ENCODE results near the gene PGLYRP4.
"Not testable (repeated sequence)": the region's sequence is repeated elsewhere in the genome, so short reads cannot be mapped to it uniquely, and the experiment has no call there.

Gene PGLYRP4

DNA sequence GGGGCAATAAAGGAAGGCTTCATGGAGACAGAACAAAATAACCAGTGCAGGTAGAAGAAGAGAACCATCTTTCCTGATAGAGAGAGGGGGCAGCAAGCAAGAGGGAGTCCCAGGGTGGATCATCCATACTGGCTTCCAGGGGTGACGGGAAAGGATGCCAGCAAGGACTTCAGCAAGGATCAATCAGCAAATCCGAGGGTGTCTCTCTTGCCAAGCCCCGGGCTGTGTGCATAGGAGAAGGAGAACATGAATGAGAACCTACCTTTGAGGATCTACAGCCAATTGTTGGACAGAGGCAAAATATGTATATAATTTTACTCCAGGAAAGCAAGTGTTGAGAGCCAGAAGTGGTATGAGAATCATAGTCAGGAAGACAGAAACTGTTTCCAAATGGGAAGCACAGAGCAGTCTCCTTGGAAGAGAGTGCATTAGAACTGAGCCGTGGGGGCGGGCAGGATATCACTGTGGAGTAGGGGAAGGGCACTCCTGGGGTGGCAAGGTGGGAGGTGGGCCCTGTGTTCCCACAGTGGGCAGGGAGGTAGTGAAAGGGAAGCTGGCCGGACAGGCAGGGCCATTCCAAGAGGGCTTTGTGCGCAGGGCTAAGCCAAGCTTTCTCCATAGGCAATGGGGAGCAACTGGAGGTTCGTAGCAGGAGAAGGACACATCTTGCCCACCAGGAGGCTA, 7.9 kb upstream of the PGLYRP4 start:
- H3K9me3 Mint-ChIP-seq = no peaks in the 10 kb centered on the region
- H3K27ac Mint-ChIP-seq = no peak overlapping the region
- H3K4me3 Mint-ChIP-seq = no peak overlapping the region
- DNase-seq = no peak
- no peaks in the 10 kb centered on the region for H3K36me3 Mint-ChIP-seq
- ATAC-seq (replicated peaks) = no peak
- H3K4me1 Mint-ChIP-seq = peaks cover 16 to 19% of the 10 kb centered on the region in 2 donors
- peaks cover 42 to 51% of the 10 kb centered on the region in 2 donors for H3K27me3 Mint-ChIP-seq

DNA sequence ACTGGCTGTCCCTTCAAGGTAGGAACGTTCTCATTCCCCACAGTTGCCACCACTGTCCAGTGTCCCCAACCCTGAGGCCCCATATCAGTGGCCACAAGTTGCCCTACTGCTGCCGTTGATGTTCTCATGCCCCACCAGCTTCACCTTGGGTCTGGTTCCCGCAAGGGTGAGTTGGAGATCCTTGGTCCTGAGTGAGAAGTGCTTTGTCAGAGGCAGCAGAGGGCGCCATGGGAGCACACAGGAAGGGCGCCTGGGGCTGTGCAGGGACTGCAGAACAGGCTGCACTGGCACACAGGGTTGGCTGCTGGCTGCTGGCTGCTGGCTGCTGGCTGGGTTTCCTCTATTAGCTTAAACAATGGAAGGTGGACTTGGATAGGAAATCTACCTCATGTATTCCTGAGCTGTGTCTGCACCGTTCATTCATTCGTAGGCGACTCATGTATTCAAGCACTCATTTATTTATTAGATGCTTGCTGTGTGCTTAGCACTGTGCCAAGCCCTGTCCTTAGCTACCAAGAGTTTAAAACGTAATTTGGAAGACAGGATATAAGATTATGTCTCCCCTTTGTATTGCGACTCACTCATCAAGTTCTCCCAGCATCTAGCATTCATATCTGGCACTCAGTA, 6.9 kb upstream of the PGLYRP4 start:
- H3K27me3 Mint-ChIP-seq = peaks cover 36 to 45% of the 10 kb centered on the region in 2 donors
- no peaks in the 10 kb centered on the region for H3K36me3 Mint-ChIP-seq
- DNase-seq = peak; percentile 35
- no peak overlapping the region for H3K27ac Mint-ChIP-seq
- H3K4me3 Mint-ChIP-seq = no peak overlapping the region
- ATAC-seq (replicated peaks) = peak; percentile 89 to 92
- no peaks in the 10 kb centered on the region for H3K9me3 Mint-ChIP-seq
- H3K4me1 Mint-ChIP-seq = peaks cover 16 to 19% of the 10 kb centered on the region in 2 donors

DNA sequence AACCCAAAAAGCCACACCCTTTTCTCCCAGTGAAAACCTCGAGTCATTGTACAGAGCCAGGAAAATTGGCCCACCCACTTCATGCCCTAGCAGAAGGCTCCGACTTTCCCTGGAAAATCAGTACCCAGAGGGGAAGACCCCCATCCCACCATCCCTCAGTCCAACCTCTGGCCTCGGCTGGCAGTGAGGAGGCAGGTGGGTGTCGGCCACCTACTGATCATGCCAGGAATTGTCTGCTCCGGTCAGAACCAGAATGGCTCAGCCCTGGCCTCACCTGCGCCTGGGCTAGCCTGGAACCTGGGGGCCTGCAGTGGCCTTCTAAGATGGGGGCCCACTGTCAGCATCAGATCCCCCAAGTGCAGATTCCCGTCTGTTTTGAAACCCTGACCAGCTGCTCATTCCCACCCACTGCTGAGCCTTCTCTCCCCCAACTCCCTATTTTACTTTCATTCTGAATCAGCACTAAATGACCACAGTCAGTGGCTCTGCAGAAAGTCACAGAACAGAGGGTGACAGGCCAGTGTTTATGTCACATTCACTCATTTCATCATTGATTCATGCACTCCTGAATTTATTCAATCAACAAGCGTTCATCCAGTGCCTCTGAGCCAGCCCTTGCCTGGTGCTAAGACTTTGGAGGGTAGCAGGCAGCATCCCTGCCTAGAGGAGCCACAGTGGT, 6.0 kb upstream of the PGLYRP4 start:
- H3K36me3 Mint-ChIP-seq = no peaks in the 10 kb centered on the region
- H3K4me1 Mint-ChIP-seq = peaks cover 16 to 19% of the 10 kb centered on the region in 2 donors
- H3K4me3 Mint-ChIP-seq = no peak overlapping the region
- ATAC-seq (replicated peaks) (no peak), DNase-seq (no peak)
- peaks cover 42 to 51% of the 10 kb centered on the region in 2 donors for H3K27me3 Mint-ChIP-seq
- no peak overlapping the region for H3K27ac Mint-ChIP-seq
- H3K9me3 Mint-ChIP-seq = no peaks in the 10 kb centered on the region

DNA sequence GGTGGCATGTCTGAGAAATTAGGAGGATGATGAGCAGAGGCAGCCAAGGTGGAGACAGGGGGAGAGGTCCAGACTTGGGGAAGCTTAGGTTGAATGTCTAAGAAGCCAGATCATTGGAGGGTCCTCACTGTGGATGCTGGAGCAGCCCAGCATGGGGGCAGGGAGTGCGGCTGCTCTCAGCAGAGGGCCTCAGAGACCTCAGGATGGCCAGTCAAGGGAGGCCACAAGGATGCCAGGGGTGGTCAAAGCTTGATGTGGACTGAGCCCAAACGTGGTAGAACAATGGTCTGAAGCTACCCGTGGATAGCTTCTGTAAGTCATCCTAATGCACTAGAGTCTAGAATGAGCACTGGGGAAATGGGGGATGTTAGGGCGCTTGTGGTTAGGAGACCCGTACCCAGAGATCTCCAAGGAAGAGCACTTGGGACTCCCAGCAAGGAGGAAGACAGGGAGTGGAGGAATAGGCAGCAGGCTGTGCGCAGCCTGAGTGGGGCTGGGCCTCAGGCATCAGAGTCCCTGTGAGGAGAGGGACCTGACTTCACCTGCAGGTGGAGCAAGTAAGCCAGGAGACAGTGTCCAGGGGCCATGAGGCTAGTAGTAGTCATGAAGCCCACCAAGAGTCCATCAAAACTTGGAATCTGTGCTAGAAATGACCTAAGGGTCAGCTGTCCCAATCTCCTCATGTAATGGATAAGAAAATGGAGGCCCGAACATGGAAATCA, 4.7 kb upstream of the PGLYRP4 start:
- no peaks in the 10 kb centered on the region for H3K9me3 Mint-ChIP-seq
- no peak overlapping the region for H3K27ac Mint-ChIP-seq
- no peaks in the 10 kb centered on the region for H3K36me3 Mint-ChIP-seq
- H3K4me1 Mint-ChIP-seq = peaks cover 16 to 19% of the 10 kb centered on the region in 2 donors
- ATAC-seq (replicated peaks) = peak in 1 of 2 donors; percentile 30
- peaks cover 53 to 60% of the 10 kb centered on the region in 2 donors for H3K27me3 Mint-ChIP-seq
- H3K4me3 Mint-ChIP-seq = no peak overlapping the region
- no peak for DNase-seq

DNA sequence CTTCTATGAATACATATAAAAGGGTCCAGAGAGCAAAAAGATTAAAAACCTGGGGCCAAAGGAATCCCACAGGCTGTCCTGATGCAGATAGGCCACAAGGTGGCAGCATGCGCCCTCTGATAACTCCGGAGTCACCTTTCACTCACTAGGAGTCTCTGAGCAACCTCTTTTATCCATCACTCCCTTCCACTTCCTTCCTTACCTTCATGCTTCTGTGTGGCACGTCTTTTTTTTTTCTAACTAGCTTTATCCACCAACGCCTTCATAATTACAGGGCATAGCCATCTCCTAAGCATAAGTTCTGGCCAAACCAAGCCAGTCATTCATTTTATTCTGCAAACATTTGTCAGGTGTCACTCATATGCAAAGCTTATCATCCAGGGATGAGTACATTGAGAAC, 3.9 kb upstream of the PGLYRP4 start:
- H3K9me3 Mint-ChIP-seq = no peaks in the 10 kb centered on the region
- peaks cover 54 to 64% of the 10 kb centered on the region in 2 donors for H3K27me3 Mint-ChIP-seq
- no peak overlapping the region for H3K27ac Mint-ChIP-seq
- no peak overlapping the region for H3K4me3 Mint-ChIP-seq
- ATAC-seq (replicated peaks) = peak; percentile 73
- no peaks in the 10 kb centered on the region for H3K36me3 Mint-ChIP-seq
- peak; percentile 24 for DNase-seq
- H3K4me1 Mint-ChIP-seq = peaks cover 7 to 11% of the 10 kb centered on the region in 2 donors

DNA sequence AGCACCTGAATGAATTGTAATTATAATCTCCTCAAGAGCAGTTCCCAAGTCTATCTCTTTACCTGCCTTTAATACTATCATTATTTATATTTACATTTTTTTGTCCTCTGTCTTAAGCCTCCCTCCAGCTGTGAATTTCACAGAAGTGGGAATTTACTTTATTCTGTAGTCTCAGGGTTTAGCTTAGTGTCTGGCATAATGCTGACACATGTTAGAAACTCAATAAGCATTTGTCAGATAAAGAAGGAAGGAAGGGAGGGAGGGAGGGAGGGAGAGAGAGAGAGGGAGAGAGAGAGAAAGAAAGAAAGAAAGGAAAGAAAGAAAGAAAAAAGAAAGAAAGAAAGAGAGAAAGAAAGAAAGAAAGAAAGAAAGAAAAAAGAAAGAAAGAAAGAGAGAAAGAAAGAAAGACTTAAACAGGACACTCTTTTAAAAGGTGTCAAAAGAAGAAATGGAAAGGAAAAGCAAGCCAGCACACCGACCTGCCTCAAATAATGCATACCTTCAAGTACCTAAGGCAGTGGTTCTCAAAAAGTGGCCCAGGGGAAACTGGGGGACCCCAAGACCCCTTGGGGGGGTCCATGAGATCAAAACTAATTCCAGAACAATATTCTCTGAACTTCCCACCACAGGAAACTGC, 1.8 kb upstream of the PGLYRP4 start:
- ATAC-seq (replicated peaks) (no peak), DNase-seq (no peak)
- Mint-ChIP-seq H3K9me3 (no peaks in the 10 kb centered on the region), H3K27me3 (peaks cover 63 to 67% of the 10 kb centered on the region in 2 donors), H3K27ac (no peak overlapping the region), H3K4me1 (peaks cover 14 to 15% of the 10 kb centered on the region in 2 donors), H3K36me3 (no peaks in the 10 kb centered on the region), H3K4me3 (no peak overlapping the region)

DNA sequence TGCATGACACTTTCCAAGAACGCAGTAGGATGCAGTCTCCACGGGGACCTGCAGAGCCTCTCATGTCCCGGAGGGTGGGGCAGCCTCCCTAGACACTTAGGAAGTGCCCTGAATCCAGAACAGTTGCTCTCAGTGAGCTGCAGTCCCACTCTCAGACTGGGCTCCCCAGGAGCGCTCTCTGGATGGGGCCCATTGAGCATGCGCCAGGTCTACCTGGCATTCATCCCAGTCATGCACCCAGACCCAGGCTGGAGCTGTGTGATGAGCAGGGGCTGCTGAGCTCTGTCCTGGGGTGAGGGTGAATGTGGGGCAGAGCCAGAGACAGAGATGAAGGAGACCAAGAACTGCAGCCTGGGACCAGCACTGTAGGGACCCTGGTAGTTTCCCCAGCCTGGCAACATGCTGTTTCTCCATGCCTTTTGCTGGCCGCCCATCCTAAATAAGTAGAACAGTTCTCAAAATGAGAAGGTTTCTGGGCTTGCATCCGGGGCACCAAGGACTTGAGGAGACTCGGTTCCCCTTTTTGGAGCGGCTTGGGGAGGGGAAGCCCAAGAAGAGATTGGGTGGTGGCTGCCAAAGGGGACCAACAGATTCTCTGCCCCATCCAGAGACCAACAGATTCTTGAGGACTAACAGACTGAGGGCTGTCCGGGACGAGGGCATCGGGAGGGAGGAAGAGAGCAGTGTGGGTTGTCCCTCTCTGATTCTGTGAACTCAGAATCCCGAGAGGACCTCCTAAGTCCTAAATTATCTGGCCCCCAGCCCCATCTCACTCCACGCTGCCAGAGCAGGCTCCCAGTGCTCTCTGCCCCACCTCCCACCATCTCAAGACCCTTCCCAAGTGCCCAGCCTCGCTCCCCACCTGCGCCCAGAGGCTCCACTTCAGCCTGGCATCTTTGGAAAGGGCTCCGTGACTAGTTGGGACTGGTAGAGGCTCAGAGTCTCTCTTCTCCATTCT, 1.0 kb upstream of the PGLYRP4 start:
- ATAC-seq (replicated peaks) (no peak), DNase-seq (no peak)
- H3K4me3 Mint-ChIP-seq = no peak overlapping the region
- H3K9me3 Mint-ChIP-seq = no peaks in the 10 kb centered on the region
- no peaks in the 10 kb centered on the region for H3K36me3 Mint-ChIP-seq
- no peak overlapping the region for H3K27ac Mint-ChIP-seq
- peaks cover 20 to 21% of the 10 kb centered on the region in 2 donors for H3K4me1 Mint-ChIP-seq
- H3K27me3 Mint-ChIP-seq = peaks cover 61 to 66% of the 10 kb centered on the region in 2 donors

DNA sequence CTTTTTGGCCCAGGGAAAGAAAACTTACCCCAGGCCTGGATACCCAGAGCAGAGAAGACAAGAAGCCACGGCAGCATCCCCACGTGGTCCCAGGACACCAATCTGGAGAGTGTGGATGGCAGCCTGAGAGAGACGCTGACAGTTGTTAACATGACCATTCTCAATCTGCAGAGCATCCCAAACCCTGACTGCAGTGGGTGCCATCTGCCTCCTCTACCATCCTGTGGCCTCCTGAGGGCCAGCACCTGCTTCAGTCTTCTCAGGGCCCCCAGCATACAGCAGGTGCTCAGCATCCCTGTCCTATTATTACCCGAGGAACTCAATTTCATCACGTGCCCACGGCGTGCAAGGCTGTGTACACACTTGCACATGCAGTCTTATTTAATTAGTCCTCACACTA, 785 bp downstream of the PGLYRP4 start:
- no peak for DNase-seq
- no peaks in the 10 kb centered on the region for H3K9me3 Mint-ChIP-seq
- no peak overlapping the region for H3K27ac Mint-ChIP-seq
- H3K27me3 Mint-ChIP-seq = peaks cover 66 to 70% of the 10 kb centered on the region in 2 donors
- H3K4me3 Mint-ChIP-seq = no peak overlapping the region
- ATAC-seq (replicated peaks) = no peak
- no peaks in the 10 kb centered on the region for H3K36me3 Mint-ChIP-seq
- peaks cover 27 to 33% of the 10 kb centered on the region in 2 donors for H3K4me1 Mint-ChIP-seq

DNA sequence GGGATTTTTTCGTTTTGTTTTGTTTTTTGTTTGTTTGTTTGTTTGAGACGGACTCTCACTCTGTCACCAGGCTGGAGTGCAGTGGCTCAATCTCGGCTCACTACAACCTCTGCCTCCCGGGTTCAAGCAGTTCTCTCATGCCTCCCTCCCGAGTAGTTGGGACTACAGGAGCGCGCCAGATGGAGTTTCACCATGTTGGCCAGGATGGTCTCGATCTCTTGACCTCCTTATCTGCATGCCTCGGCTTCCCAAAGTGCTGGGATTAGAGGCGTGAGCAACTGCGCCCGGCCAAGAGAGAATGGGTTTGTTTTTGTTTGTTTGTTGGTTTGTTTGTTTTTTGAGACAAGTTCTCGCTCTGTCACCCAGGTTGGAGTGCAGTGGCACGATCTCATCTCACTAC, 1.6 kb downstream of the PGLYRP4 start:
- not testable (repeated sequence) for H3K27ac Mint-ChIP-seq; ATAC-seq (replicated peaks); H3K36me3 Mint-ChIP-seq; H3K4me3 Mint-ChIP-seq; DNase-seq; H3K9me3 Mint-ChIP-seq
- peaks cover 27 to 34% of the 10 kb centered on the region in 2 donors for H3K4me1 Mint-ChIP-seq
- H3K27me3 Mint-ChIP-seq = peaks cover 72 to 79% of the 10 kb centered on the region in 2 donors

DNA sequence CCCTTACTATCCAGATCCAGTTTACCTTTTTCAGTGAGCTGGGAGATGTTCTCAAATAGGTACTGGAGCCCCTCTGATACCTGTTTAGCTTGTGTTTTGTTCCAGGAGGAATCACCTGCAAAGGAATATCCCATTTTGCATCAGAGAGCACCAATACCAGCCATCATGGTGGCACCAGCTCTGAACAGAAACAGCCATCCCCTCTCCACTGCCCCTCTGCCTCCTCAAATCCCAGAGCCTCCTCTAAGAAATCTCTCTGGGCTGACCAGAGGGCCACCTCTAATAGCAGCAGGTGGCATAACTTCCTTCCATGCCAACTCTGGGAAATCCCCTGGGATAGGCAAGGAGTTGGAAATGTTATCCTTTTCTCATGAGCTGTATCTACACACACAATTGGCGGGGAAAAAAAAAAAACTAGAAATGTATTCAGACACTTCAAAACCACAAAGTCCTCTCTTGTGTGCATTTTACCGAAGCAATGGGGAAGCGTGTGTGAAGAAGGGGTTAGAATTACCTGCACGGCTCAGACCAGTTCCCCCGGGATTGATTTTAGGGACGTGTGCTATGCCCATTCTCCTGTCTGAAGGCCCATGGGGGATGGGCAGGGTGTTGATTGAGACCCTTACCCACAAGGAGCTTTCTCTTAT, 2.4 kb downstream of the PGLYRP4 start:
- peak; percentile 74 to 77 for ATAC-seq (replicated peaks)
- Mint-ChIP-seq H3K4me1 (peaks cover 27 to 34% of the 10 kb centered on the region in 2 donors), H3K4me3 (peak overlapping the region; percentile 5 to 19), H3K9me3 (no peaks in the 10 kb centered on the region), H3K27ac (peak overlapping the region; percentile 11), H3K36me3 (no peaks in the 10 kb centered on the region), H3K27me3 (peaks cover 80 to 85% of the 10 kb centered on the region in 2 donors)
- DNase-seq = no peak

DNA sequence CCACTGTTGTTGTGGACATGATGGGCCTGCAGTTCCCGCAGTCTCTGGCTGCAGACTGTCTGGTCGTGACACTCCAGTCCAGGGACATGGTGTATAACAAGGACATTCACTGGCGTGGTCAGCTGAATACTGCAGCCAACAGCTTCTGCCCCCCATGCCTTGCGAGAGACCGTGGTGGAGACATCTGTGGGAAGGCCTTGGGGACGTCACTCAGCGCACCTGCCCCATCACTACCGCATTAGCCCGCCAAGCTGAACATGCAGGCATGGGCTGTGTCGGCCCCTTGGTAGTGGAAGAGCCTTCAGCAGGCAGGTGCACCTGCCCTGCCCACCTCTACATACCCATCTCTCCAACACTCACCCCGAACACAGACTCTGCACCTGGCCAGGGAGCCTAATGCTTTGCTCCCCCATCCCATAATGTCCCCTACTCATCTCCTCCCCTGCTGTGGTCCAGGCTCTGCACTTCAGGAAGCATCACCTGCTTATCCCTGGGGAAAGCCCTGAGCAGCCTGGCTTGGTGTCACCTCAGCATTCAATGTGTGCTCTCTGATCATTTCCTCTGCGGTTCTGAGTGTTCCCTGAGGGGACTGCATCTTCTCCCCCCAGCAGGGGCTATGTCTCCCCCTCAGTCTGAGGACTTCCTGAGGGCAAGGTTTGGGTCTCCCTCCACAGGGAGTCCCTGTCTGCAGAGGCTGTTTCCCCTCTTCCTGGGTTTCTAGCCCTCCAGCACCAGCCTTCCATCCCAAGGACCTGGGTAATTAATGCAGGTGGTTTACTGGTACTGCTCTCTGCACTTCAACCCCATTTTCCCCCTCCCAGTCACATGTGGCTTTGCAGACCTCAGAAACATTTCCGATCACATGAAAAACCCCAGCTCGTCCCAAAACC, 3.2 kb downstream of the PGLYRP4 start:
- Mint-ChIP-seq H3K4me3 (peak overlapping the region; percentile 5 to 19), H3K27ac (no peak overlapping the region), H3K4me1 (peaks cover 27 to 34% of the 10 kb centered on the region in 2 donors), H3K27me3 (peaks cover 85 to 91% of the 10 kb centered on the region in 2 donors), H3K9me3 (no peaks in the 10 kb centered on the region), H3K36me3 (no peaks in the 10 kb centered on the region)
- DNase-seq = peak; percentile 37
- peak; percentile 71 to 81 for ATAC-seq (replicated peaks)

DNA sequence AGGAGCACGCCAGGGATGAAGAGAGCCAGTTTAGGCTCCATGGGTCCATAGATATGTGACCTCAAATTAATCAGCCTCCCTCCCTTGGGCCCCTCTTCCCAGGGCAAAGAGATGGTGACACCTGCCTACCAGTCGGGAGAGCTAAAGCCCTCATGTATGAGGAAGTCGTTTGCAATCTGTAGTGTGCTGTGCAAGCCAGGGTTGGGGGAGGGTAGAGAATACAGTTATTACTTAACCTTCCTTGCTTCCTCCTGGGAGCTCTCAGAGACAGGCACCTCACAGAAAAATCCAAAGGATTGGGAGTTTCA, 4.0 kb downstream of the PGLYRP4 start:
- H3K4me1 Mint-ChIP-seq = peaks cover 27 to 34% of the 10 kb centered on the region in 2 donors
- peaks cover 79 to 85% of the 10 kb centered on the region in 2 donors for H3K27me3 Mint-ChIP-seq
- no peak overlapping the region for H3K27ac Mint-ChIP-seq
- no peak overlapping the region for H3K4me3 Mint-ChIP-seq
- H3K9me3 Mint-ChIP-seq = no peaks in the 10 kb centered on the region
- DNase-seq (no peak), ATAC-seq (replicated peaks) (no peak)
- no peaks in the 10 kb centered on the region for H3K36me3 Mint-ChIP-seq

All from stimulated activated naive B cell treated with anti-CD40 and anti-IgM and Interleukin-4, amounts not matched to agents 10 μg/mL and 1 μg/mL and 100 μg/mL, for 72 hours (primary cell).